HL-60 (cell line): Measurements from ENCODE around the gene TP53BP1.

ENCODE experiments used
- TF ChIP-seq, protein P1 (sequence below): IDR thresholded peaks from one replicate; pipeline ENCODE4 v1.5.1; 2011; ENCODE audit warnings: low read length, control low read depth, inconsistent platforms; ENCODE audit not compliant: insufficient read depth
- TF ChIP-seq, protein P2 (sequence below): IDR thresholded peaks from 2 replicates; pipeline ENCODE4 v1.6.1; 2012; ENCODE audit warnings: low read depth; ENCODE audit not compliant: insufficient replicate concordance

DNA sequence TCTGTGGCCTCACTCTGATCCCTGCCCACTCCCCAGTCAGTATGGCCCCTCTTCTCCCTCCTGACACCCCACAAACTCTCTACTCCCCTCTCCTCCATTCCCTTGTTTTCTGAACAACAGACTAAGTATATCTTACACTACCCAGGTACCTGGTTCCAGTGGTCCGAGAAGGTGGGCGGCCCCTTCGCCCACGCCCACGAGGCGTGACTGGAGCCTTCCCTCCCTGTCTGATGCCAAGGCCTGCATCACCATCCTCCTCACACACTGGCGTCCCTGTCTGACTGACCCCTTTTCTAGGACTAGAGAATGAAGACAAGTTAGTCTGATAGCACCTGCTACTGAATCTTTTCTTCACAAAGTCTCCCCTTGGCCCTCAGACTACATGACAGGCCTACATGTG is 72.1 kb downstream of the TP53BP1 start:
- TF ChIP-seq, protein P1, sequence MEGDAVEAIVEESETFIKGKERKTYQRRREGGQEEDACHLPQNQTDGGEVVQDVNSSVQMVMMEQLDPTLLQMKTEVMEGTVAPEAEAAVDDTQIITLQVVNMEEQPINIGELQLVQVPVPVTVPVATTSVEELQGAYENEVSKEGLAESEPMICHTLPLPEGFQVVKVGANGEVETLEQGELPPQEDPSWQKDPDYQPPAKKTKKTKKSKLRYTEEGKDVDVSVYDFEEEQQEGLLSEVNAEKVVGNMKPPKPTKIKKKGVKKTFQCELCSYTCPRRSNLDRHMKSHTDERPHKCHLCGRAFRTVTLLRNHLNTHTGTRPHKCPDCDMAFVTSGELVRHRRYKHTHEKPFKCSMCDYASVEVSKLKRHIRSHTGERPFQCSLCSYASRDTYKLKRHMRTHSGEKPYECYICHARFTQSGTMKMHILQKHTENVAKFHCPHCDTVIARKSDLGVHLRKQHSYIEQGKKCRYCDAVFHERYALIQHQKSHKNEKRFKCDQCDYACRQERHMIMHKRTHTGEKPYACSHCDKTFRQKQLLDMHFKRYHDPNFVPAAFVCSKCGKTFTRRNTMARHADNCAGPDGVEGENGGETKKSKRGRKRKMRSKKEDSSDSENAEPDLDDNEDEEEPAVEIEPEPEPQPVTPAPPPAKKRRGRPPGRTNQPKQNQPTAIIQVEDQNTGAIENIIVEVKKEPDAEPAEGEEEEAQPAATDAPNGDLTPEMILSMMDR, result no peak
- TF ChIP-seq, protein P2, sequence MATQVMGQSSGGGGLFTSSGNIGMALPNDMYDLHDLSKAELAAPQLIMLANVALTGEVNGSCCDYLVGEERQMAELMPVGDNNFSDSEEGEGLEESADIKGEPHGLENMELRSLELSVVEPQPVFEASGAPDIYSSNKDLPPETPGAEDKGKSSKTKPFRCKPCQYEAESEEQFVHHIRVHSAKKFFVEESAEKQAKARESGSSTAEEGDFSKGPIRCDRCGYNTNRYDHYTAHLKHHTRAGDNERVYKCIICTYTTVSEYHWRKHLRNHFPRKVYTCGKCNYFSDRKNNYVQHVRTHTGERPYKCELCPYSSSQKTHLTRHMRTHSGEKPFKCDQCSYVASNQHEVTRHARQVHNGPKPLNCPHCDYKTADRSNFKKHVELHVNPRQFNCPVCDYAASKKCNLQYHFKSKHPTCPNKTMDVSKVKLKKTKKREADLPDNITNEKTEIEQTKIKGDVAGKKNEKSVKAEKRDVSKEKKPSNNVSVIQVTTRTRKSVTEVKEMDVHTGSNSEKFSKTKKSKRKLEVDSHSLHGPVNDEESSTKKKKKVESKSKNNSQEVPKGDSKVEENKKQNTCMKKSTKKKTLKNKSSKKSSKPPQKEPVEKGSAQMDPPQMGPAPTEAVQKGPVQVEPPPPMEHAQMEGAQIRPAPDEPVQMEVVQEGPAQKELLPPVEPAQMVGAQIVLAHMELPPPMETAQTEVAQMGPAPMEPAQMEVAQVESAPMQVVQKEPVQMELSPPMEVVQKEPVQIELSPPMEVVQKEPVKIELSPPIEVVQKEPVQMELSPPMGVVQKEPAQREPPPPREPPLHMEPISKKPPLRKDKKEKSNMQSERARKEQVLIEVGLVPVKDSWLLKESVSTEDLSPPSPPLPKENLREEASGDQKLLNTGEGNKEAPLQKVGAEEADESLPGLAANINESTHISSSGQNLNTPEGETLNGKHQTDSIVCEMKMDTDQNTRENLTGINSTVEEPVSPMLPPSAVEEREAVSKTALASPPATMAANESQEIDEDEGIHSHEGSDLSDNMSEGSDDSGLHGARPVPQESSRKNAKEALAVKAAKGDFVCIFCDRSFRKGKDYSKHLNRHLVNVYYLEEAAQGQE, result no peak
